GM23338 (cell line): ENCODE data around the gene SMIM35.

Source experiments
- TF ChIP-seq, protein P1 (sequence below), 2 experiments: fragments of 200-600 bp in 1 of 2; sonication (generic) in 1 of 2; conservative IDR thresholded peaks; 2 replicates each; pipeline versions ENCODE4 v1.5.1 to v1.6.1; 2016 to 2017; ENCODE audit warnings: antibody characterized with exemption in 2 of 2, low read depth in 2 of 2, mild to moderate bottlenecking in 2 of 2, moderate library complexity in 1 of 2
- TF ChIP-seq, protein P2 (sequence below): IDR thresholded peaks from one replicate; pipeline ENCODE4 v1.6.1; 2018; ENCODE audit warnings: antibody characterized with exemption; ENCODE audit not compliant: unreplicated experiment

DNA sequence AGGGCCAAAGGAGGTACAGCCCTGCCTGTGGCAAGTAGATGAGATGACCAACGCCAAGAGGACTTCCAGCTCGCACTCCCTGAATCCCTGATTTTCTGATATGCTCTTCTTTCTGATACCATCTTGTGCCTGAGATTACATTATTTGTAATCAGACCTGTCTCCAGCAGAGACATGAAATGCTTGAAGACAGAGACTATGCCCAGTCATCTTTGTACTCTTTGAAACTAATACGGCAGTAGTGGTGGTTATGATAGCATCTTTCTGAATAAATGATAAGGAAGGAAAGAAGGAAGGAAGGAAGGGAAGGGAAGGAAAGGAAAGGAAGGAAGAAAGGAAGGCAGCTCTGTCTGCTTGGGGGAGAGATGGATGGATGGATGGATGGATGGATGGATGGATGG lies 72.7 kb downstream of the SMIM35 start:
- TF ChIP-seq, protein P1, sequence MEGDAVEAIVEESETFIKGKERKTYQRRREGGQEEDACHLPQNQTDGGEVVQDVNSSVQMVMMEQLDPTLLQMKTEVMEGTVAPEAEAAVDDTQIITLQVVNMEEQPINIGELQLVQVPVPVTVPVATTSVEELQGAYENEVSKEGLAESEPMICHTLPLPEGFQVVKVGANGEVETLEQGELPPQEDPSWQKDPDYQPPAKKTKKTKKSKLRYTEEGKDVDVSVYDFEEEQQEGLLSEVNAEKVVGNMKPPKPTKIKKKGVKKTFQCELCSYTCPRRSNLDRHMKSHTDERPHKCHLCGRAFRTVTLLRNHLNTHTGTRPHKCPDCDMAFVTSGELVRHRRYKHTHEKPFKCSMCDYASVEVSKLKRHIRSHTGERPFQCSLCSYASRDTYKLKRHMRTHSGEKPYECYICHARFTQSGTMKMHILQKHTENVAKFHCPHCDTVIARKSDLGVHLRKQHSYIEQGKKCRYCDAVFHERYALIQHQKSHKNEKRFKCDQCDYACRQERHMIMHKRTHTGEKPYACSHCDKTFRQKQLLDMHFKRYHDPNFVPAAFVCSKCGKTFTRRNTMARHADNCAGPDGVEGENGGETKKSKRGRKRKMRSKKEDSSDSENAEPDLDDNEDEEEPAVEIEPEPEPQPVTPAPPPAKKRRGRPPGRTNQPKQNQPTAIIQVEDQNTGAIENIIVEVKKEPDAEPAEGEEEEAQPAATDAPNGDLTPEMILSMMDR (conservative IDR thresholded peaks at IDR 0.05; ENCODE audit: low read depth in 2 of 2): no peak
- TF ChIP-seq, protein P2, sequence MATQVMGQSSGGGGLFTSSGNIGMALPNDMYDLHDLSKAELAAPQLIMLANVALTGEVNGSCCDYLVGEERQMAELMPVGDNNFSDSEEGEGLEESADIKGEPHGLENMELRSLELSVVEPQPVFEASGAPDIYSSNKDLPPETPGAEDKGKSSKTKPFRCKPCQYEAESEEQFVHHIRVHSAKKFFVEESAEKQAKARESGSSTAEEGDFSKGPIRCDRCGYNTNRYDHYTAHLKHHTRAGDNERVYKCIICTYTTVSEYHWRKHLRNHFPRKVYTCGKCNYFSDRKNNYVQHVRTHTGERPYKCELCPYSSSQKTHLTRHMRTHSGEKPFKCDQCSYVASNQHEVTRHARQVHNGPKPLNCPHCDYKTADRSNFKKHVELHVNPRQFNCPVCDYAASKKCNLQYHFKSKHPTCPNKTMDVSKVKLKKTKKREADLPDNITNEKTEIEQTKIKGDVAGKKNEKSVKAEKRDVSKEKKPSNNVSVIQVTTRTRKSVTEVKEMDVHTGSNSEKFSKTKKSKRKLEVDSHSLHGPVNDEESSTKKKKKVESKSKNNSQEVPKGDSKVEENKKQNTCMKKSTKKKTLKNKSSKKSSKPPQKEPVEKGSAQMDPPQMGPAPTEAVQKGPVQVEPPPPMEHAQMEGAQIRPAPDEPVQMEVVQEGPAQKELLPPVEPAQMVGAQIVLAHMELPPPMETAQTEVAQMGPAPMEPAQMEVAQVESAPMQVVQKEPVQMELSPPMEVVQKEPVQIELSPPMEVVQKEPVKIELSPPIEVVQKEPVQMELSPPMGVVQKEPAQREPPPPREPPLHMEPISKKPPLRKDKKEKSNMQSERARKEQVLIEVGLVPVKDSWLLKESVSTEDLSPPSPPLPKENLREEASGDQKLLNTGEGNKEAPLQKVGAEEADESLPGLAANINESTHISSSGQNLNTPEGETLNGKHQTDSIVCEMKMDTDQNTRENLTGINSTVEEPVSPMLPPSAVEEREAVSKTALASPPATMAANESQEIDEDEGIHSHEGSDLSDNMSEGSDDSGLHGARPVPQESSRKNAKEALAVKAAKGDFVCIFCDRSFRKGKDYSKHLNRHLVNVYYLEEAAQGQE: no peak
